K562 (cell line): ENCODE results near the gene MAPT. TPM values are rescaled to one million over a fixed set of nuclear protein-coding genes. Genes with fewer than 3 reads are reported as not detected.

ENCODE experiments used
- CC2D1A ChIP-seq: fragments of 450-650 bp; IDR thresholded peaks from 2 replicates; pipeline ENCODE4 v1.6.1; 2017; ENCODE audit warnings: mild to moderate bottlenecking
- CTCF ChIP-seq, 3 experiments: IDR thresholded peaks in 2 of 3; conservative IDR thresholded peaks in 1 of 3; 2 replicates each; pipeline ENCODE4 v1.5.1; 2011 to 2012; ENCODE audit warnings: low read length in 3 of 3, mild to moderate bottlenecking in 3 of 3, control low read depth in 2 of 3, improper control_type of control experiment in 1 of 3, inconsistent platforms in 1 of 3, low read depth in 1 of 3, mixed read lengths in 1 of 3, moderate library complexity in 1 of 3; ENCODE audit not compliant: insufficient read depth in 2 of 3
- DEAF1 ChIP-seq: fragments of 450-650 bp; formaldehyde crosslinking; IDR thresholded peaks from 2 replicates; pipeline ENCODE4 v1.4.0; 2020; ENCODE audit warnings: mild to moderate bottlenecking, moderate library complexity
- HES1 ChIP-seq: fragments of 450-650 bp; IDR thresholded peaks from 2 replicates; pipeline ENCODE4 v1.6.1; 2016; ENCODE audit warnings: low read depth, mild to moderate bottlenecking, moderate library complexity
- JUND ChIP-seq, 2 experiments: IDR thresholded peaks; 2 replicates in 1 of 2; 3 replicates in 1 of 2; pipeline ENCODE4 v1.6.1; 2011; ENCODE audit warnings: borderline replicate concordance in 2 of 2, low read depth in 2 of 2, low read length in 2 of 2, improper control_type of control experiment in 1 of 2, missing biosample characterization in 1 of 2, missing genetic modification characterization in 1 of 2, missing genetic modification reagents in 1 of 2
- PRDM10 ChIP-seq: fragments of 450-650 bp; IDR thresholded peaks from 2 replicates; pipeline ENCODE4 v1.6.1; 2018; ENCODE audit not compliant: partially characterized antibody
- RAD21 ChIP-seq, 2 experiments: fragments of 250-450 bp in 1 of 2; fragments of 450-650 bp in 1 of 2; sonication (Bioruptor Pico) in 1 of 2; formaldehyde crosslinking in 1 of 2; IDR thresholded peaks in 1 of 2; conservative IDR thresholded peaks in 1 of 2; 2 replicates each; pipeline versions ENCODE4 v1.4.0 to v1.8.0; 2020 to 2022; ENCODE audit warnings: mild to moderate bottlenecking in 2 of 2, moderate library complexity in 1 of 2
- VEZF1 ChIP-seq: fragments of 200-800 bp; sonication (Bioruptor generic); IDR thresholded peaks from 2 replicates; pipeline ENCODE4 v1.6.1; 2017; ENCODE audit warnings: missing genetic modification characterization, missing compliant biosample characterization
- ZNF121 ChIP-seq: sonication (generic); formaldehyde crosslinking; conservative IDR thresholded peaks from 2 replicates; pipeline ENCODE4 v1.8.0; 2022; ENCODE audit warnings: missing genetic modification reagents
- polyA plus RNA-seq, 8 experiments: library from polyadenylated mRNA; depleted of rRNA in 4 of 8; stranded (reverse) in 5 of 8; unstranded in 3 of 8; fragments of >200 nt; fragmentation: Nextera tagmentation in 2 of 8; fragmentation: Illumina TruSeq in 1 of 8; extraction: Ambion mirVana in 2 of 8; extraction: Trizol in 1 of 8; gene quantifications; 2 replicates each; pipeline versions ENCODE4 v1.2.1 to v1.2.3, GENCODE V29; 2011 to 2014; ENCODE audit warnings: inconsistent platforms in 1 of 8, missing spikeins in 1 of 8
- total RNA-seq, 7 experiments: library from RNA; depleted of rRNA in 6 of 7; stranded (reverse); fragments of >200 nt in 6 of 7; fragmentation: Illumina TruSeq in 2 of 7; extraction: Trizol in 2 of 7; gene quantifications; 2 replicates each; pipeline versions ENCODE4 v1.2.1 to v1.2.3, GENCODE V29; 2011 to 2021; ENCODE audit warnings: low replicate concordance in 1 of 7

Gene MAPT
- total and polyA plus RNA-seq, 9 of the 15 experiments (the other 6 are each of a cell fraction or from before 2014, with no cell fraction given) = 0.04 to 1.1 (median 0.36) TPM

GRCh38 chr17:46002311-46002972 is 108.1 kb downstream of the MAPT start (continued):
- TF ChIP-seq PRDM10 (peak; percentile 23), HES1 (no peak), CC2D1A (0 out of 2 replicates have a peak, but pooled peaks have one; percentile 29), JUND (IDR thresholded peaks at IDR 0.05; ENCODE audit: borderline replicate concordance, low read depth, low read length) (peak; percentile 20; the same call in 1 of the 2 replicates), JUND (tag; IDR thresholded peaks at IDR 0.05; ENCODE audit: borderline replicate concordance, low read depth, low read length) (no peak), ZNF121 (CRISPR knock-in tag) (peak; percentile 68; the same call in 1 of the 2 replicates), CTCF (IDR thresholded peaks at IDR 0.05 in 2 of 3, conservative IDR thresholded peaks at IDR 0.05 in 1 of 3; ENCODE audit: insufficient read depth in 2 of 3, low read depth in 1 of 3, low read length in 3 of 3) (peak; percentile 88 to 91 (median 91)), RAD21 (CRISPR knock-in tag; conservative IDR thresholded peaks at IDR 0.05 in 1 of 2, IDR thresholded peaks at IDR 0.05 in 1 of 2) (peak; percentile 79 to 91), VEZF1 (CRISPR knock-in tag) (peak; percentile 48), DEAF1 (CRISPR knock-in tag) (peak; percentile 77)
